22Rv1 (cell line): ENCODE data around the gene HNRNPA3.
"Not testable (repeated sequence)": the region's sequence is repeated elsewhere in the genome, so short reads cannot be mapped to it uniquely, and the experiment has no call there.

ENCODE experiments used
- H3K27ac ChIP-seq: fragments of 450-650 bp; 2 replicates; pipeline ENCODE4 v1.5.1; 2017
- CTCF ChIP-seq: fragments of 450-650 bp; IDR thresholded peaks from 2 replicates; pipeline ENCODE4 v1.5.1; 2017; ENCODE audit warnings: mild to moderate bottlenecking
- ZFX ChIP-seq: fragments of 450-650 bp; IDR thresholded peaks from 2 replicates; pipeline ENCODE4 v1.6.1; 2017; ENCODE audit warnings: antibody characterized with exemption, borderline replicate concordance

HNRNPA3 gene

DNA sequence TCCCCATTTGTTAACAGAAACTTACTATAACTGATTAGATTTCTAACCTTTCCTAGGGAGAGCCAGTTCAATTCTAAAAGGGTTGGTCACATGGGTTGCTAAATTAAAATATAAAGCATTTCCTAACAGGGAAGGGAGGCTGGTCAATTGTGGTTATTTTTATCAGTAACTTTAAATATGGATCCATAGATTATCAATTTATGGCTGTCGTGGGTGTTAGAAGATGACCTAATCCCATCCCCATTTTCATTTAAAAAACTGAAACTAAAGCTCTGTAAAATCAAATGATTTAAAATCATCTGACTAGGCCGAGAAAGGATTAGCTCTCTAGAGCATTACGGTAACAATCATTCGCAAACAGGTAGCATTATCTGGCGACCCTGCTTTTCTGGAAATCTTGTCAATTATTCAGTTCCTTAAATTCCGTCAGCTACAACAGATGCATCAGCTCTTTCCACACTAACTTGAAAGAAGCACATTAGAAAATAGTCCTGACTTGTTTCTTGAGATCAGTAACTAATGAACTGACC, 953 bp upstream of the HNRNPA3 start:
- TF ChIP-seq CTCF, result no peak
- TF ChIP-seq ZFX, result no peak
- peak overlapping the region; percentile 90 for H3K27ac ChIP-seq

DNA sequence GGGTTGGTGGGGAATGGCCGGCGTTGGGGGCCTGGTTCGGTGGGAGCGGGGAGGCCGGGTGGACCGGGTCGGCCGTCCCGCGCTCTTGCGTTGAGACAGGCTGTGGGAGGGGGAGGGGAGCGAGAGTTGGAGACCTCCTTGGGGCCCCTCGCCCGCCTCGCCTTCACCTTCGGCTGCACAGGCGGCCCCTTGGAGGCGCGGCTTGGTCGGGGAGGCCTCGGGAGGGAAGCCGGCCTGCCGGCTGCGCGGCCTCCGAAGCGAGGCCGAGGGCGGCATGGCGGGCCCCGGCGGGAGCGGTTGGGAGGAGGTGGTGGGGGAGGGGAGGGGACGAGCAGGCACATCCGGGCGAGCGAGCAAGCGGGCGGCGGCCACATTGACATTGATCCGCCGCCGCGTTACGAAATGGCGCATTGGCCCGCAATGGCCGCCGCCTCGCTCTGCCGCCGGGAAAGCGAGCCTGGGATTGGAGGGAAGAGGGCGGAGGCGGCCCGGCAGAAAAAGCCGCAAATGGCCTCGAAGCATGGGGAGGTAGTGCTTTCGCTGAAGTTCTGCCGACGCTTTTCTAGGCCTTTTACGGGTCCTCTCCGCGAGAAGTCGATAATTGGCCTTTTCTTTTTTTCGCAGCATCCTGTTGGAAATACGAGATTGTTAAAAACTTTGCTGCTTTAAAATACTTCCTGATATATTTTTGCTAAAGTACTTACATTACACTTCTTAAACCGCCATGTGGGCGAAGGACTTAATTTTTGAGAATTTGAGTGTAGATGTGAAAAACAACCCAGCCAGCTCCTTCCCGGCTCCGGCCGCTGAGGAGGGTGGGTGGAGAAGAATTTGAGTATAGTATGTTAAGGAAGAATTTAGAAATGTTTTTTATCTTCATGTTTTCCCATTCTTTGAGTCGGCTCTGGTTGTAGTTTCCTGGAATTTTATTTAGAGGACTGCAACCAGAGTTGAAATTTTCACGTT, 580 bp downstream of the HNRNPA3 start:
- peak overlapping the region; percentile 90 for H3K27ac ChIP-seq
- TF ChIP-seq CTCF (no peak), ZFX (no peak)

- no peak overlapping the region for H3K27ac ChIP-seq
- TF ChIP-seq CTCF (no peak), ZFX (no peak)
Measured at GRCh38 chr2:177217247-177217843, 4.8 kb downstream of the HNRNPA3 start.

GRCh38 chr2:177219787-177220186, 7.2 kb downstream of the HNRNPA3 start:
- H3K27ac ChIP-seq, result not testable (repeated sequence)

DNA sequence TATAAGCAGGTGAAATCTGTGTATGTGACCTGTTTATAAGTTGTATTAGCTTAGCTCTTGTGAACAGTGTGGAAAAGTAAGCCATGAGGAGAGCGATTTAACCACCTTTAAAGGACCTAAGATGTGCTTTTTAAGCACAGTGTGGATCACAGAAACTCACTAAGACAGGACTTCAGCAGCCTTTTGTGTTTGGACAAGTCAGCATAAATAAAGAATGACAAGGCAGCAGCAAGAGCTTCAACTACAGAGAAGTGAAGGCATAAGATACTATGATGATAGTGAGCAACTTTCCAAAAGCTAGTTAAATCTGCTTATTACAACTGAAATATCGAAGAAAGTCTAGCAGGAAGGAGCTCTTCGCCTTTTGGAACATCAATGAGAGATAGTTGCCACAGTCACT, 8.9 kb downstream of the HNRNPA3 start:
- TF ChIP-seq CTCF, result no peak
- no peak for TF ChIP-seq ZFX
- no peak overlapping the region for H3K27ac ChIP-seq

- TF ChIP-seq CTCF (no peak), ZFX (no peak)
- H3K27ac ChIP-seq, result no peak overlapping the region
Measured at GRCh38 chr2:177221970-177222369, 9.4 kb downstream of the HNRNPA3 start.

DNA sequence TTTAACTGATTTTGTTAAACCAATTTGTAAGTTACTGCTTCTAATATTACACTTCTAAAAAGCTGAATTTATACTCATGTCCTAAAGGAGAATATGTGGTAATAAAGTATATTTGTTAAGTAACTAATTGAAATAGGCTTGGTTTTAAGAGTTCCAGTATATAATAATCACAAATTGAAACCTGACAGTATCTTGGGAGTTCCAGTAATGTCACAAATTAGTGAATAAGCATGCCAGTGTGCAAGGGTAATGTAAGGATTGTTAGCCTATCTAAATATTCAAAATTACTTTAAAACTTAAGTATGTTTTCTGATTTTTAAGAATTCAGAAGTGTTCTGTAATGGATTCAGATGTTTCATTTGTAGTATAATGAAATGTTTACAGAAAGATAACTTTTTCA, 10.8 kb downstream of the HNRNPA3 start:
- not testable (repeated sequence) for H3K27ac ChIP-seq

DNA sequence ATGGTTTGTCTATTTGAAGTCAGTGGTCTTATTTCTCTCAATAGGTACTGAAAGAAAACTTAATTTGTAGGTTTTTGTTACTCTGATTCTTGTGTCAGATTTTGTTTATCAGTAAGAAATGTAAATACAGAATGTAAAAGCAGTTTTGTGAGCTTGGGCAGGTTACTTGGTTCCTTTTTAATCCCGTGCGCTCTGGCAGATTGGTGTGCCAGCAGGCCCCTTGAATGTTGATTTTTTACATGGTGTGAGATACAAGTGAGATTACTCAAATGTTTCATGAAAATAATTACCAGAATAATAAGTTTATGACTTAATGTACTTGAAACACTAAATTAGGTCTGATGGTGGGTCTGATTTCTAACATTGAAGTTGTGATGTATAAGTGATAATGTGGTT, 13.4 kb downstream of the HNRNPA3 start:
- H3K27ac ChIP-seq, result no peak overlapping the region
- TF ChIP-seq CTCF (no peak), ZFX (no peak)
